OCI-LY1 (cell line): ENCODE results near the gene RYR1.

Source experiments
- EZH2 ChIP-seq: fragments of 200-600 bp; sonication (generic), shearing (Covaris generic); IDR thresholded peaks from 2 replicates; pipeline ENCODE4 v1.8.0; 2017; ENCODE audit warnings: borderline replicate concordance, mixed run types, mild to moderate bottlenecking, antibody characterized with exemption, low read length, moderate library complexity, mixed read lengths
- TF ChIP-seq, protein P1 (sequence below): fragments of 200-600 bp; sonication (generic), shearing (Covaris generic); IDR thresholded peaks from 2 replicates; pipeline ENCODE4 v1.5.1; 2017; ENCODE audit warnings: mild to moderate bottlenecking, antibody characterized with exemption, low read length, moderate library complexity, mixed read lengths

DNA sequence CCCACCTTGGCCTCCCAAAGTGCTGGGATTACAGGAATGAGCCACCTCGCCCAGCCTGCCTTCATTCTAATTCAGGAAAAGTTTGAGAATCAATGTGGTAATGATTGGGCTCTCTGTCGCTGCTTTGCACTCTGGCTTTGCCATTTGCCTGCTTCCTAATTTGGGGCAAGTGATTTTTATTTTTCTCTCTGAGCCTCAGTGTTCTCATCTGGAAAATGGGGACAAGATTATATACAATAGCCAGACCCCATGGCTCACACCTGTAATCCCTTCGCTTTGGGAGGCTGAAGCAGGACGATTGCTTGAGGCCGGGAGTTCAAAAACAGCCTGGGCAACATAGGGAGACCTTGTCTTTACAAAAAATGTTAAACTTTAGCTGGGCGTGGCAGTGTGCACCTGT is 3.8 kb downstream of the RYR1 start:
- TF ChIP-seq, protein P1, sequence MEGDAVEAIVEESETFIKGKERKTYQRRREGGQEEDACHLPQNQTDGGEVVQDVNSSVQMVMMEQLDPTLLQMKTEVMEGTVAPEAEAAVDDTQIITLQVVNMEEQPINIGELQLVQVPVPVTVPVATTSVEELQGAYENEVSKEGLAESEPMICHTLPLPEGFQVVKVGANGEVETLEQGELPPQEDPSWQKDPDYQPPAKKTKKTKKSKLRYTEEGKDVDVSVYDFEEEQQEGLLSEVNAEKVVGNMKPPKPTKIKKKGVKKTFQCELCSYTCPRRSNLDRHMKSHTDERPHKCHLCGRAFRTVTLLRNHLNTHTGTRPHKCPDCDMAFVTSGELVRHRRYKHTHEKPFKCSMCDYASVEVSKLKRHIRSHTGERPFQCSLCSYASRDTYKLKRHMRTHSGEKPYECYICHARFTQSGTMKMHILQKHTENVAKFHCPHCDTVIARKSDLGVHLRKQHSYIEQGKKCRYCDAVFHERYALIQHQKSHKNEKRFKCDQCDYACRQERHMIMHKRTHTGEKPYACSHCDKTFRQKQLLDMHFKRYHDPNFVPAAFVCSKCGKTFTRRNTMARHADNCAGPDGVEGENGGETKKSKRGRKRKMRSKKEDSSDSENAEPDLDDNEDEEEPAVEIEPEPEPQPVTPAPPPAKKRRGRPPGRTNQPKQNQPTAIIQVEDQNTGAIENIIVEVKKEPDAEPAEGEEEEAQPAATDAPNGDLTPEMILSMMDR = no peak
- no peak for TF ChIP-seq EZH2
